Mesenchymal stem cell (in vitro differentiated cells and primary cell): ENCODE data around the gene TCF4.

Experiments used
- DNase-seq: peaks from one replicate; pipeline ENCODE4 v3.0.0-alpha.2; 2013
- H2AFZ ChIP-seq: one replicate; pipeline ENCODE4 v1.6.1; 2013; ENCODE audit warnings: low read depth, mild to moderate bottlenecking, control low read depth, inconsistent platforms, low read length, moderate library complexity
- H2AK5ac ChIP-seq: 2 replicates; pipeline ENCODE4 v1.6.1; 2013; ENCODE audit warnings: low read length, moderate library complexity, mild to moderate bottlenecking, inconsistent platforms; ENCODE audit not compliant: severe bottlenecking
- H2BK120ac ChIP-seq: one replicate; pipeline ENCODE4 v1.6.1; 2013; ENCODE audit warnings: low read depth, mild to moderate bottlenecking, inconsistent platforms, low read length, moderate library complexity
- H2BK12ac ChIP-seq, 2 experiments: one replicate each; pipeline ENCODE4 v1.6.1; 2013; ENCODE audit warnings: inconsistent platforms in 2 of 2, low read length in 2 of 2, mild to moderate bottlenecking in 2 of 2, moderate library complexity in 2 of 2, control low read depth in 1 of 2
- H2BK15ac ChIP-seq: one replicate; pipeline ENCODE4 v1.6.1; 2013; ENCODE audit warnings: mild to moderate bottlenecking, low read depth, inconsistent platforms; ENCODE audit not compliant: poor library complexity, severe bottlenecking
- H2BK5ac ChIP-seq: 2 replicates; pipeline ENCODE4 v1.6.1; 2013; ENCODE audit warnings: low read depth, mild to moderate bottlenecking, low read length, control low read depth, inconsistent platforms; ENCODE audit not compliant: poor library complexity, severe bottlenecking
- H3K14ac ChIP-seq, 2 experiments: one replicate each; pipeline ENCODE4 v1.6.1; 2013; ENCODE audit warnings: inconsistent platforms in 2 of 2, low read length in 2 of 2, control low read depth in 1 of 2, mild to moderate bottlenecking in 1 of 2, moderate library complexity in 1 of 2
- H3K18ac ChIP-seq, 2 experiments: one replicate each; pipeline ENCODE4 v1.6.1; 2013; ENCODE audit warnings: inconsistent platforms in 2 of 2, low read length in 2 of 2, control low read depth in 1 of 2, low read depth in 1 of 2, mild to moderate bottlenecking in 1 of 2
- H3K23ac ChIP-seq, 2 experiments: one replicate each; pipeline ENCODE4 v1.6.1; 2013; ENCODE audit warnings: inconsistent platforms in 2 of 2, low read length in 2 of 2, mild to moderate bottlenecking in 2 of 2, moderate library complexity in 2 of 2, control low read depth in 1 of 2
- H3K27ac ChIP-seq: 2 replicates; pipeline ENCODE4 v1.5.1; 2013; ENCODE audit warnings: mild to moderate bottlenecking, moderate library complexity, low read length, control low read depth, inconsistent platforms; ENCODE audit not compliant: poor library complexity, severe bottlenecking
- H3K27me3 ChIP-seq, 2 experiments: 2 replicates each; pipeline versions ENCODE4 v1.6.1 to v1.7.0; 2013; ENCODE audit warnings: low read length in 2 of 2, mild to moderate bottlenecking in 2 of 2, moderate library complexity in 2 of 2, control low read depth in 1 of 2, inconsistent platforms in 1 of 2; ENCODE audit not compliant: control insufficient read depth in 1 of 2, insufficient read depth in 1 of 2
- H3K36me3 ChIP-seq, 2 experiments: 2 replicates each; pipeline versions ENCODE4 v1.6.1 to v1.7.0; 2013; ENCODE audit warnings: low read length in 2 of 2, control low read depth in 1 of 2, inconsistent platforms in 1 of 2, low read depth in 1 of 2, mild to moderate bottlenecking in 1 of 2; ENCODE audit not compliant: insufficient read depth in 2 of 2, control insufficient read depth in 1 of 2
- H3K4ac ChIP-seq, 2 experiments: one replicate each; pipeline ENCODE4 v1.6.1; 2013; ENCODE audit warnings: inconsistent platforms in 2 of 2, low read length in 2 of 2, mild to moderate bottlenecking in 2 of 2, moderate library complexity in 2 of 2, control low read depth in 1 of 2, low read depth in 1 of 2
- H3K4me1 ChIP-seq: 2 replicates; pipeline ENCODE4 v1.6.1; 2013; ENCODE audit warnings: low read depth, low read length, control low read depth; ENCODE audit not compliant: control insufficient read depth, insufficient read depth
- H3K4me2 ChIP-seq: 2 replicates; pipeline ENCODE4 v1.6.1; 2013; ENCODE audit warnings: low read length, mild to moderate bottlenecking, inconsistent platforms; ENCODE audit not compliant: poor library complexity, severe bottlenecking
- H3K4me3 ChIP-seq, 2 experiments: 2 replicates each; pipeline versions ENCODE4 v1.5.1 to v1.7.0; 2013; ENCODE audit warnings: low read length in 2 of 2, mild to moderate bottlenecking in 2 of 2, control low read depth in 1 of 2, low read depth in 1 of 2; ENCODE audit not compliant: insufficient read depth in 1 of 2
- H3K79me1 ChIP-seq: replicated peaks from 2 replicates; pipeline ENCODE4 v1.6.1; 2013; ENCODE audit warnings: mild to moderate bottlenecking, control low read depth, low read length, inconsistent platforms; ENCODE audit not compliant: poor library complexity, severe bottlenecking
- H3K9ac ChIP-seq: 2 replicates; pipeline ENCODE4 v1.7.0; 2013; ENCODE audit warnings: mild to moderate bottlenecking, low read length, moderate library complexity
- H3K9me3 ChIP-seq: 2 replicates; pipeline ENCODE4 v1.7.0; 2013; ENCODE audit warnings: mild to moderate bottlenecking, low read length; ENCODE audit not compliant: control insufficient read depth
- H4K8ac ChIP-seq: one replicate; pipeline ENCODE4 v1.6.1; 2013; ENCODE audit warnings: inconsistent platforms, mild to moderate bottlenecking, low read length, moderate library complexity
- H4K91ac ChIP-seq: one replicate; pipeline ENCODE4 v1.6.1; 2013; ENCODE audit warnings: mild to moderate bottlenecking, low read length, inconsistent platforms
- WGBS: methylation state at CpG from one replicate; pipeline ENCODE4 v1.1.7; 2013; ENCODE audit warnings: mixed read lengths; 5-methylcytosine and 5-hydroxymethylcytosine counted together

TCF4 gene

DNA sequence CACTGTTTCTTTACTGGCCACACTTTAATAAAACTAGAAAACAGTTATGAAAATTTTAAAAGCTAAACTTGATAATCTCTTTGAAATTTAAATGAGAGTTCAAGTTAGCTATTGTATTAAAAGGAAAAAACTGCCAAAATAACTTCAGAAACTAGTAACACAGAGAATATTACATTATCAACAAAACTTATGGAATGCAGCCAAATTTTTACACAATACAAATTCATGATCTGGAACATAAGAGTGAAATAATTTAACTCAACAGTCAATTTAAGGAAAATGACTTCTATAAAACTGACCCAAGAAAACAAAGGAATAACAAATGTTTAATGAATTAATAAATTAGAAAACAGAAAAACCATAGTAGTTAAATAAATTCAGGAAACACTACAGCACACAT lies 65.0 kb downstream of the TCF4 start:
- H2BK12ac ChIP-seq, result no peak overlapping the region
- no peak overlapping the region for H3K4me3 ChIP-seq
- H2AFZ ChIP-seq, result no peak overlapping the region
- H2BK5ac ChIP-seq, result no peak overlapping the region
- no peaks in the 10 kb centered on the region for H3K27me3 ChIP-seq
- H3K18ac ChIP-seq, result no peak overlapping the region
- H2BK120ac ChIP-seq, result no peak overlapping the region
- H3K79me1 ChIP-seq, result peaks cover 20% of the 10 kb centered on the region
- no peak overlapping the region for H2BK15ac ChIP-seq
- H4K8ac ChIP-seq, result no peak overlapping the region
- H3K9ac ChIP-seq, result no peak overlapping the region
- H3K36me3 ChIP-seq, result peaks cover 0 to 7% of the 10 kb centered on the region in 2 experiments
- H2AK5ac ChIP-seq, result no peak overlapping the region
- H3K4me1 ChIP-seq, result no peaks in the 10 kb centered on the region
- H3K23ac ChIP-seq, result no peak overlapping the region
- H3K9me3 ChIP-seq, result no peaks in the 10 kb centered on the region
- no peak for DNase-seq
- no peak overlapping the region for H3K14ac ChIP-seq
- H3K4ac ChIP-seq, result no peak overlapping the region
- no peak overlapping the region for H3K4me2 ChIP-seq
- no peak overlapping the region for H4K91ac ChIP-seq
- no peak overlapping the region for H3K27ac ChIP-seq

DNA sequence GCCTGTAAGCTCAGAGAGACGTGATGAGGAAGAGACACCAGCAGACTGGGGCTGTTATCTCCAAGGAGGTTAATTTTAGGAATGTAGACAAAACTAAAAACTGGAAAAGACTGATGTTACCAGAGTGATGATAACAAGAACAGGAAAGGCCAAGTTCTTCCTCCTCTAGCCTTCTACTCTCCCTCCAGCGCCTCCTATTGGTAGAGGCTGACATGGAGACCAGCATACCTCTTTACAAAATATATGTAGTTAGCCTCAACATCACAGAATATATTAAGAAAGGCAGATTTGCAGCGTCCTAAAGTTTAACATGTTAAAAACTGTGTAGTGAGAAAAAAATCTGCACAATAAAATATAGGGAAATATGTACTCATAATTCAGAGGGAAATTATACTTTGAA lies 66.0 kb downstream of the TCF4 start:
- H2BK120ac ChIP-seq, result no peak overlapping the region
- no peaks in the 10 kb centered on the region for H3K9me3 ChIP-seq
- no peak overlapping the region for H3K4me2 ChIP-seq
- no peak overlapping the region for H2AFZ ChIP-seq
- H3K23ac ChIP-seq, result no peak overlapping the region
- no peaks in the 10 kb centered on the region for H3K27me3 ChIP-seq
- H3K79me1 ChIP-seq, result peaks cover 17% of the 10 kb centered on the region
- no peak overlapping the region for H2AK5ac ChIP-seq
- no peak overlapping the region for H2BK5ac ChIP-seq
- H2BK12ac ChIP-seq, result no peak overlapping the region
- H3K4ac ChIP-seq, result no peak overlapping the region
- H2BK15ac ChIP-seq, result no peak overlapping the region
- WGBS, result 41% methylated on average over 2 of the region's 3 CpGs
- H3K4me3 ChIP-seq, result no peak overlapping the region
- H3K9ac ChIP-seq, result no peak overlapping the region
- no peak overlapping the region for H3K18ac ChIP-seq
- no peak overlapping the region for H3K27ac ChIP-seq
- H3K14ac ChIP-seq, result no peak overlapping the region
- H4K8ac ChIP-seq, result no peak overlapping the region
- peaks cover 0 to 14% of the 10 kb centered on the region in 2 experiments for H3K36me3 ChIP-seq
- H3K4me1 ChIP-seq, result no peaks in the 10 kb centered on the region
- DNase-seq, result no peak
- H4K91ac ChIP-seq, result no peak overlapping the region

GRCh38 chr18:55517055-55517454 lies 70.9 kb downstream of the TCF4 start:
- Histone ChIP-seq H2BK15ac (no peak overlapping the region), H3K4me3 (no peak overlapping the region), H2BK12ac (no peak overlapping the region), H4K91ac (no peak overlapping the region), H3K4me2 (no peak overlapping the region), H2BK5ac (no peak overlapping the region), H3K23ac (no peak overlapping the region), H3K4me1 (peaks cover 2% of the 10 kb centered on the region), H2AK5ac (no peak overlapping the region), H3K9me3 (no peaks in the 10 kb centered on the region), H3K18ac (no peak overlapping the region), H3K27me3 (no peaks in the 10 kb centered on the region), H3K79me1 (peaks cover 4% of the 10 kb centered on the region), H2BK120ac (no peak overlapping the region), H4K8ac (no peak overlapping the region), H3K36me3 (peaks cover 0 to 16% of the 10 kb centered on the region in 2 experiments), H2AFZ (no peak overlapping the region), H3K27ac (no peak overlapping the region), H3K4ac (no peak overlapping the region), H3K9ac (no peak overlapping the region), H3K14ac (no peak overlapping the region)
- 100% methylated on average over 3 of the region's 4 CpGs for WGBS
- DNase-seq, result no peak

DNA sequence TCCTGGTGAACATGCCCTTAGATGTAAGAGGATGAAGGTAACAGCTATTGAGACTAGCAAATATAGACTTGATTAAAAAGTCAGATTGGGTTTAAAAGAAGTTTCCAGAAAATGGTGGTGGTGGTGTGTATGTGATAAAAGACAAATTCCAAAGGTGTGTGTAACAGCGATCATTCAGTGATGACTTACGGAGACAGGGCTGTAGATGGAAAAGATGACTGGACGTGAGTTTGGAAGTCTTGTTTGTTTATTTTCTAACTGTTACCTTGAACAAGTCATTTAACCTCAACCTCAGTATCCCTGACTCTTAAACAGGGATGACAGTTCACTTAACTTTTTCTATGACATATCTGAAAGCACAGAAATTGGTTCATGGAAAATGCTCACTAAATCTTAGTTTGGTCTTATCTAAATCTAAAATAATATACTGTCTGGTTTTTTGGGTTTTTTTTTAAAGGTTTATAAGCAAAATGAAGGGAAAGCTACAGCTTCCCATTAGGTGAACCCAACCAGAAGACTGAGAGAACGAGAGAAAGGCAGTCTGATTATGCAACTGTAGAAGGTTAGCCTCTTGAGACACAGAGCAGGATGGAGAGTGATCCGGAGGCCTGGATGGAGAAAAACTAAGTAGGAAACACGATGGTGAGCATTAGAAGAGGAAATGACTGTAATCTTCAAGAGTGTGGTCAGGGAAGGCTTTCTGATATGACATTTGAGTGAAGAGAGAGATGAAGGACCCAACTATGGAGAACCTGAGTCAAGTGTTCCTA lies 71.9 kb downstream of the TCF4 start:
- 42% methylated on average over 4 of the region's 6 CpGs for WGBS

More for the DNA sequence above, 71.9 kb downstream of the TCF4 start:
- no peak overlapping the region for H3K14ac ChIP-seq
- no peak overlapping the region for H2BK12ac ChIP-seq
- H4K91ac ChIP-seq, result no peak overlapping the region
- H3K4me2 ChIP-seq, result no peak overlapping the region
- DNase-seq, result peak; percentile 65
- no peaks in the 10 kb centered on the region for H3K27me3 ChIP-seq
- no peak overlapping the region for H3K18ac ChIP-seq
- peaks cover 0 to 11% of the 10 kb centered on the region in 2 experiments for H3K36me3 ChIP-seq
- no peaks in the 10 kb centered on the region for H3K9me3 ChIP-seq
- H2AFZ ChIP-seq, result no peak overlapping the region
- no peak overlapping the region for H3K27ac ChIP-seq
- no peak overlapping the region for H3K9ac ChIP-seq
- H2BK120ac ChIP-seq, result no peak overlapping the region
- H2AK5ac ChIP-seq, result no peak overlapping the region
- H3K4me3 ChIP-seq, result no peak overlapping the region
- peaks cover 2% of the 10 kb centered on the region for H3K4me1 ChIP-seq
- H2BK15ac ChIP-seq, result no peak overlapping the region
- no peak overlapping the region for H2BK5ac ChIP-seq
- peaks cover 4% of the 10 kb centered on the region for H3K79me1 ChIP-seq
- H3K23ac ChIP-seq, result no peak overlapping the region
- no peak overlapping the region for H3K4ac ChIP-seq
- H4K8ac ChIP-seq, result no peak overlapping the region
